B cell (primary cell): ENCODE data around the gene TSPAN2.

Experiments used
- EZH2 ChIP-seq: IDR thresholded peaks from 2 replicates; pipeline ENCODE4 v1.6.1; 2012; ENCODE audit warnings: borderline replicate concordance, low read depth, mild to moderate bottlenecking, moderate library complexity, low read length; ENCODE audit not compliant: insufficient read depth, poor library complexity, severe bottlenecking
- TF ChIP-seq, protein P1 (sequence below): fragments of 200-600 bp; IDR thresholded peaks from one replicate; pipeline ENCODE4 v1.8.0; 2022; ENCODE audit warnings: antibody characterized with exemption, mild to moderate bottlenecking

DNA sequence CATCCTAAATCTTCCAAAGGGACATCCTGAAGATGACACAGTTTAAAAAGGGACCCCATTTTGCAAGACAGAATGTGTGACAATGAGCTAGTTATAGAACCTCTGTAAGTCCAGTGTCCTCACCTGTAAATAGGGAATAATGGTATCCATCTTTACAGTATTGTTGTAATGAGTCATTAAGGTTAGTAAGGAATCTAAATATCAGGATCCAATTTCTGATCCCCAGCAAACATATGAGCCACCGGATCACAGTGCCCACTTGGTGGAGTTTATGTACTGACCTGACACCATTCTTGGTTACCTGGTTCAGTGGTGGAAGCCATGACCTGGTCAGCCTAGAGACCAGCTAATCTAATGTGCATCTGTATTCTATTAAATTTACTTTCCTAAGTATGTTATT is 47.9 kb upstream of the TSPAN2 start:
- TF ChIP-seq, protein P1, sequence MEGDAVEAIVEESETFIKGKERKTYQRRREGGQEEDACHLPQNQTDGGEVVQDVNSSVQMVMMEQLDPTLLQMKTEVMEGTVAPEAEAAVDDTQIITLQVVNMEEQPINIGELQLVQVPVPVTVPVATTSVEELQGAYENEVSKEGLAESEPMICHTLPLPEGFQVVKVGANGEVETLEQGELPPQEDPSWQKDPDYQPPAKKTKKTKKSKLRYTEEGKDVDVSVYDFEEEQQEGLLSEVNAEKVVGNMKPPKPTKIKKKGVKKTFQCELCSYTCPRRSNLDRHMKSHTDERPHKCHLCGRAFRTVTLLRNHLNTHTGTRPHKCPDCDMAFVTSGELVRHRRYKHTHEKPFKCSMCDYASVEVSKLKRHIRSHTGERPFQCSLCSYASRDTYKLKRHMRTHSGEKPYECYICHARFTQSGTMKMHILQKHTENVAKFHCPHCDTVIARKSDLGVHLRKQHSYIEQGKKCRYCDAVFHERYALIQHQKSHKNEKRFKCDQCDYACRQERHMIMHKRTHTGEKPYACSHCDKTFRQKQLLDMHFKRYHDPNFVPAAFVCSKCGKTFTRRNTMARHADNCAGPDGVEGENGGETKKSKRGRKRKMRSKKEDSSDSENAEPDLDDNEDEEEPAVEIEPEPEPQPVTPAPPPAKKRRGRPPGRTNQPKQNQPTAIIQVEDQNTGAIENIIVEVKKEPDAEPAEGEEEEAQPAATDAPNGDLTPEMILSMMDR, result no peak
- TF ChIP-seq EZH2, result no peak
